Endothelial cell of umbilical vein (primary cell): ENCODE measurements around the gene TUB.

Source experiments
- GATA2 ChIP-seq: IDR thresholded peaks from 2 replicates; pipeline ENCODE4 v1.7.0; 2011; ENCODE audit warnings: low read depth, mild to moderate bottlenecking, moderate library complexity, mixed read lengths, low read length; ENCODE audit not compliant: insufficient read length, insufficient read depth
- JUN ChIP-seq: IDR thresholded peaks from 2 replicates; pipeline ENCODE4 v1.6.1; 2011; ENCODE audit warnings: borderline replicate concordance, low read depth; ENCODE audit not compliant: insufficient read length, insufficient read depth
- POLR2A ChIP-seq: IDR thresholded peaks from 2 replicates; pipeline ENCODE4 v1.6.1; 2012; ENCODE audit warnings: low read depth, mild to moderate bottlenecking, control low read depth, low read length
- POLR2AphosphoS5 ChIP-seq: IDR thresholded peaks from 2 replicates; pipeline ENCODE4 v1.6.1; 2012; ENCODE audit warnings: low read depth, mild to moderate bottlenecking, control low read depth, low read length, moderate library complexity; ENCODE audit not compliant: insufficient read depth
- TF ChIP-seq, protein P1 (sequence below), 2 donors: IDR thresholded peaks; 1 replicate in 1 of 2; 2 replicates in 1 of 2; pipeline ENCODE4 v1.5.1; 2011; ENCODE audit warnings: low read length in 2 of 2, mild to moderate bottlenecking in 2 of 2, moderate library complexity in 2 of 2, control low read depth in 1 of 2, inconsistent platforms in 1 of 2, low read depth in 1 of 2; ENCODE audit not compliant: insufficient read depth in 1 of 2; ENCODE audit errors: extremely low read depth in 1 of 2

DNA sequence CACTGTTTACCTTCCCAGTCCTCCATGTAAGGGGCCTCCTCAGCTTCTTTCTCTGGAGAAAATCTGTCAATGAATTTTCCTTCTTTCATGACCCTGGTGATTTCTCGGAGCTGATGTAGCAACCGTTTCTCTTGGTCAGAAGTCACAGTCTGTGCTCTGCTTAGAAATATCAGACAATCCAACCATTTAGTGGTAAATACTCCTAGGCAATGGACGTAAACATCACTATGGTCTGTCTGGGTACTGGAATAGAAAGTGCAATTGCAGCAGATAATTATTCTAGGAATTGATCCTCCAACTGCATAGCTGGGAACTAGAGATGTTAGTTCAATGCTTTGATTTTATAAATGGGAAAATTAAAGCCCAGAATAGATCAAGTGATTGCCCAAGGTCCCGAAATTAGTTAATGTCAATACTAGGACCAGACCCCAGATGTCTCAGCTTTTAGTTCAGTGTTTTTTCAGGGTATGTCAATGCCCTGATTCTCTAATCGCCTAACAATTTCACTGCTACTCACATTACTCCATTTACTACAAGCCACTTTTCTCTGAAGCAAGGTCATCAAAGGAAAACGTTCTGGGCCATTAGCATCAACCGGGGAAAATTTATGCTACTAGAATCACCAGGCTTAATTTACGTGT is 45.8 kb downstream of the TUB start:
- TF ChIP-seq POLR2A: no peak
- no peak for TF ChIP-seq JUN
- TF ChIP-seq POLR2AphosphoS5: no peak
- TF ChIP-seq, protein P1, sequence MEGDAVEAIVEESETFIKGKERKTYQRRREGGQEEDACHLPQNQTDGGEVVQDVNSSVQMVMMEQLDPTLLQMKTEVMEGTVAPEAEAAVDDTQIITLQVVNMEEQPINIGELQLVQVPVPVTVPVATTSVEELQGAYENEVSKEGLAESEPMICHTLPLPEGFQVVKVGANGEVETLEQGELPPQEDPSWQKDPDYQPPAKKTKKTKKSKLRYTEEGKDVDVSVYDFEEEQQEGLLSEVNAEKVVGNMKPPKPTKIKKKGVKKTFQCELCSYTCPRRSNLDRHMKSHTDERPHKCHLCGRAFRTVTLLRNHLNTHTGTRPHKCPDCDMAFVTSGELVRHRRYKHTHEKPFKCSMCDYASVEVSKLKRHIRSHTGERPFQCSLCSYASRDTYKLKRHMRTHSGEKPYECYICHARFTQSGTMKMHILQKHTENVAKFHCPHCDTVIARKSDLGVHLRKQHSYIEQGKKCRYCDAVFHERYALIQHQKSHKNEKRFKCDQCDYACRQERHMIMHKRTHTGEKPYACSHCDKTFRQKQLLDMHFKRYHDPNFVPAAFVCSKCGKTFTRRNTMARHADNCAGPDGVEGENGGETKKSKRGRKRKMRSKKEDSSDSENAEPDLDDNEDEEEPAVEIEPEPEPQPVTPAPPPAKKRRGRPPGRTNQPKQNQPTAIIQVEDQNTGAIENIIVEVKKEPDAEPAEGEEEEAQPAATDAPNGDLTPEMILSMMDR (IDR thresholded peaks at IDR 0.05; ENCODE audit: extremely low read depth in 1 of 2, insufficient read depth in 1 of 2, low read depth in 1 of 2, low read length in 2 of 2): no peak
- TF ChIP-seq GATA2: no peak
